GM18867 (cell line): ENCODE measurements around the gene LEPROT.
A peak's percentile ranks its signal among the peaks of the same experiment; 100 is the strongest.
"Not testable (repeated sequence)": the region's sequence is repeated elsewhere in the genome, so short reads cannot be mapped to it uniquely, and the experiment has no call there.

ENCODE experiments used
- ATAC-seq: cut with Tn5 transposase; IDR thresholded peaks from one replicate; pipeline ENCODE4 v1.9.1; 2021; ENCODE audit warnings: mild to moderate bottlenecking, moderate library complexity; ENCODE audit not compliant: unreplicated experiment

The LEPROT gene

DNA sequence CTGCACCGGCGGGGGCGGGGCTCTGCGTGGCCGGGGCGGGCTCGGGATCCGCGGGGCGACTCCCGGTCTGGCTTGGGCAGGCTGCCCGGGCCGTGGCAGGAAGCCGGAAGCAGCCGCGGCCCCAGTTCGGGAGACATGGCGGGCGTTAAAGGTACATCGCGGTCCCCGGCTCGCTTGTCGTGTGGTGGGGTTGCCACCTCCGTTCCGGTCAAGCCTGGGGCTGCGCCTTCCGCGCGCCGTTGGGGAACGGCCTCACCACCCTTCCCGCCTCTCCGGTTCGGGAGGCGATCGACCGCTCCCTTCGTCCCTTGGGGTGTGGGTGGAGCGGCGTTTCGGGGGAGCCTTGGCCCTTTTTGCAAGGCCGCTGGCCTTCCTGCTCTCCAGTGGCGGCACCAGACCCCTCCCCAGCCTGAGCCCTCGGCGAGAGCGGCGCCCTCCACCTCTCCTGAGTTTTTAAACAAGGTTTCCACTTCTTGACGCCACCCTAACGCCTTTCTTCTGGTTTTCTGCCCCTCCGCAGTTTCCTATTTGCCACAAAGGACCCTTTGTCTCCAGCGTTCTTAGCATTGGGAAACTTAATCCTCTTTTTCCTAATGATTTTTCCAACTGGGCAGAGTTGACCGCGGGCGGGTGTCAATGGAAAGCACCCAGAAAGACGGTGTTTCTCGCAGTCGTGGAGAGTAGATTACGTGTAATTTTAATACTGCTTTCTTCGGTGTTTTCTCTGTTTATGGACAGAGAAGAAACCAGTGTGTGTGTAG is at the start of gene LEPROT, which contains the start of gene LEPR:
TSS of gene LEPROT (plus strand) at position 79 of the 761 bp plus-strand sequence. CDS start at position 136, 57 bp downstream.
TSS of gene LEPR (plus strand) at position 79 of the 761 bp plus-strand sequence. CDS start 144,898 bp downstream, outside the sequence.
- peak; percentile 63 for ATAC-seq

- ATAC-seq, result no peak
Measured at GRCh38 chr1:65371544-65371943, 48.9 kb upstream of the LEPROT start.

- no peak for ATAC-seq
Measured at GRCh38 chr1:65372557-65372956, 47.9 kb upstream of the LEPROT start.

DNA sequence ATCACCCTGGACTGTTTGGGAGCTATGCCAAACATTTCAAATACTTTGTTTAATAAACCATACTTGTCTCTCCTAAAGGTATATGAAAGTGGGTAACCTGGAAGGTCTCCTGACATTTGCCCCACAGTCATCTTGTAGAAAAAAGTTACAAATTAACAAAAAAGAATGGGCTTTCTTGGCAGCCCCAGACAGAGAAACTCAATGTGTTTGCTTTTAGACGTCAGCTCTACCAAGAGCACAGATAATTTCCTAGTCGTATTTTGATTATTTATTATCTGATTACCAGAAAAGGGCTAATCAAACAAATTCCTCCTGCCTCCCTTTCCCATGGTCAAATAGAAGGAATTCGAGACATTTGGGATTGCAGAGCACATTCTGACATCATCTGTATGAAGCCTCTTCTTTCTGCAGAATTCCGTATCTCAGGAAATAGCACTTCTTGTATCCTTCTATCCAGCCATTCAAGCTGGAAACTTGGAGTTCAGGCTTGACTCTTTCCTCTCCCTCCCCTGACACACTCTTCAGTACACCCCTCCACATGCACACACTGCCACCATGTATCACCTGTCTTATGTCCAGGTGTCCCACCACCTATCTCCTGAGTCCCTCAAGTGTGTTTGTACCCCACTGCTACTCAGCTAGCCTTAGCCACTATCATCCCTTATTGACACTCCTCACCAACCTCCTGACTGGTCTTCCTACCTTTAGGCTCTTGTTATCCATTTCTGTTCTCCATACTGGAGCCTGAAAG is 42.8 kb upstream of the LEPROT start:
- no peak for ATAC-seq

GRCh38 chr1:65378247-65378946 is 42.1 kb upstream of the LEPROT start:
- no peak for ATAC-seq

DNA sequence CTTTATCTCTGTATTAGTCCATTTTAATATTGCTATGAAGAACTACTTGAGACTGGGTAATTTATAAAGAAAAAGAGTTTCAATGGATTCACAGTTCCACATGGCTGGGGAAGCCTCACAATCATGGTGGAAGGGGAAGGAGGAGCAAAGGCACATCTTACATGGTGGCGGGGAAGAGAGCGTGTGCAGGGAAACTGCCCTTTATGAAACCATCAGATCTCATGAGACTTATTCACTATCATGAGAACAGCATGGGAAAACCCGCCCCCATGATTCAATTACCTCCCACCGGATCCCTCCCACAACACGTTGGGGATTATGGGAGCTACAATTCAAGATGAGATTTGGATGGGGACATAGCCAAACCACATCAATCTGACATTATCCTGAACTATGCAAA is 36.0 kb upstream of the LEPROT start:
- not testable (repeated sequence) for ATAC-seq

- ATAC-seq, result no peak
Measured at GRCh38 chr1:65386439-65386838, 34.0 kb upstream of the LEPROT start.

GRCh38 chr1:65387821-65388220 is 32.6 kb upstream of the LEPROT start:
- no peak for ATAC-seq

DNA sequence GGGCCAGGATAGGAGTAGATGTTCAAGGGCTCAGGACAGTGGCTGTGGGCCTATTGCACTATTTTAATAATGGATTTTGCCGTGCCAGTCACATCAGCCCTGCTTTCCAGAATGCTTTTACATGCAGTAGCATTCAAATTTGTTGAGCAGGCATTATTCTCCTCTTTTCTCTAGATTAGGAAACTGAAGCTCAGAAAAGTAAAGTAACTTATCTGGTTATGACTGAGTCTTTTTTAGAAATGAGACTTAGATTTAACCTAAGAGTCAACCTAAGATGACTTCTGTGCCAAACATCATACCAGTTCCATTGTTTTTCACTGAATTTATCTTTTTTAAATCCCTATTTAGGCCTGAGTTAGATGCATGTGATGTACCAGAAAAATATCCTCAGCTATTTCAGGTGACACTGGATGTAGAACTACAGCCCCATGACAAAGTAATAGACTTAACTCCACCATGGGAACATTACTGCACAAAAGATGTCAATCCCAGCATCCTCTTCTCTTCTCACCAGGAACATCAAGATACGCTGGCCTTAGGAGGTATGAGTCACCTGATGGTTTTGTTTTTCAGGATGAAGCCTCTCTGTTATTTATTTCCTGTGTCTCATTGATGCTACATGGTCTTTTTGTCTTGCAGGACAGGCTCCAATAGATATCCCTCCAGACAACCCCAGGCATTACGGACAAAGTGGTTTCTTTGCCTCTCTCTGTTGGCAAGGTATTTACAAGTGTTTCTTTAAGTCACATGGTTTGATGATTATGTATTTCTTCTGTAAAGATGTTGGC is 31.4 kb upstream of the LEPROT start:
- ATAC-seq, result no peak

DNA sequence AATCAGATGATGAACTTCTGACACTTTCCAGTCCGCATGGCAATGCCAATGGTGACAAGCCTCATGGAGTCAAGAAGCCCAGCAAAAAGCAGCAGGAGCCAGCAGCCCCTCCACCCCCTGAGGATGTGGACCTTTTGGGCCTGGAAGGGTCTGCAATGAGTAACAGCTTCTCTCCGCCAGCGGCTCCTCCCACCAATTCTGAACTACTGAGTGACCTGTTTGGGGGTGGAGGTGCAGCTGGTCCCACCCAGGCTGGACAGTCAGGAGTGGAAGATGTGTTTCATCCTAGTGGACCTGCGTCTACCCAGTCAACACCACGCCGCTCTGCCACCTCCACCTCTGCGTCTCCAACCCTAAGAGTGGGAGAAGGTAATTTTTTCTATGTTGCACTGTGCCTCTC is 28.0 kb upstream of the LEPROT start:
- ATAC-seq, result no peak

DNA sequence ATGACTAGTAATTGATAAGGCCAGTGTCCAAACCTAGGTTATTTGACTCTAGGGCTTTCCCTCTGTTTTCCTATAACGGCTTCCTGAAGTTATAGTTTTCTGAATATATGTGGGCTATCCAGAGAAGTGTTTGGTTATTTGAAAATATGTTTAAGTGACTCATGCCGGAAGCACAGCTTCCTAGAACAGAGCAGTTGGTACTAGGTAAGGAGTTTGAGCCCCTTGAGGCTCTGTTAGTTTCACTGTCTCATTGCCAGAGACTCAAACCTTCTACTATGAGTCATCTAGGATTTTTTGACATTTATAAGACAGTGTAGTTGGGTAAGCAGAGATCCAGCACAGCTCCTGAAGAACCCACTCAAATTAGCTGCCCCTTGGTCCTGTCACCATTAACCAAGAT is 27.1 kb upstream of the LEPROT start:
- peak; percentile 96 for ATAC-seq

GRCh38 chr1:65393928-65394327 is 26.5 kb upstream of the LEPROT start:
- ATAC-seq, result no peak

- no peak for ATAC-seq
Measured at GRCh38 chr1:65395887-65396612, 24.4 kb upstream of the LEPROT start.

- ATAC-seq, result no peak
Measured at GRCh38 chr1:65398083-65398482, 22.4 kb upstream of the LEPROT start.

GRCh38 chr1:65399003-65399402 is 21.5 kb upstream of the LEPROT start:
- no peak for ATAC-seq

- no peak for ATAC-seq
Measured at GRCh38 chr1:65401612-65402011, 18.9 kb upstream of the LEPROT start.

- ATAC-seq, result no peak
Measured at GRCh38 chr1:65404941-65405340, 15.5 kb upstream of the LEPROT start.

DNA sequence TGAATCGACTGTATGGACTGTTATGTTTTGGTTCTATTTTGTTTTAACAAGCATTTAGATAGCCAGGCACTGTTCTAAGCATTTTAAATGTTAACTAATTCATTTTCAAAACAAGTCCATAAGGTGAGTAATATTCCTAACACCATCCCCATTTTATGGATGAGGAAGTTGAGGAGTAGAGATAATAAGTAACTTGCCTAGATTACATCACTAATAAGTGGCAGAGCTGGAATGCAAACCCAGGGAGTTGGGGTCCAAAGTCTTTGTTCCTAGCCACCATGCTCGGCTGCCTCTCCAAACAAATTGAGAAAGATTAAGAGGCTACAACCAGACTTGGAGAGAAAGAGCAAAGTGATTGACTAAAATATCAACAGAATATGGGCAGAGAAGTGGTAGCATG is 12.6 kb upstream of the LEPROT start:
- no peak for ATAC-seq

DNA sequence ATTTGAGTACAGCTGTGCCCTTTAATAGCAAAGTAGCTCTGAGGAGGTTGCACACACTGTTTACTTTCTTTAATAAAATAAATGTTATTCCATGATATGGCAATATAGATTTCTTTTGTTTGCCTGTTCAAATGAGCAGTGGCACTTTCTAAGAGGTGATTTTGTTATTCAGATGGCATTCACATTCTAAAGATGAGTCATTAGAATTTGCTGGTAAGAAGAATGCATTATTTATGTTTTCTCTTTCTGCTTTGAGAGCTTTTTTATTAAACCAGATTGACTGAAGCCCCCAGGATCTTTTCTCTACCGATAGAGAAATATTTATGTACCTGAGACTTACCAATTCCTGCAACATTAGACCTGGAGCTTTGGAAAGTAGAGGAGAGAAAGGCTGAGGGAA is 11.2 kb upstream of the LEPROT start:
- ATAC-seq, result no peak

GRCh38 chr1:65409816-65410326 is 10.6 kb upstream of the LEPROT start:
- ATAC-seq, result no peak
